Adrenal gland (tissue), 5 donors: ENCODE data around the gene CLDND1.

Experiments used
- POLR2A ChIP-seq, 2 donors: fragments of 450-650 bp; IDR thresholded peaks; one replicate each; pipeline ENCODE4 v1.6.1; 2017; ENCODE audit warnings: antibody characterized with exemption in 2 of 2, mild to moderate bottlenecking in 2 of 2, moderate library complexity in 1 of 2
- TF ChIP-seq, protein P1 (sequence below), 6 experiments: fragments of 450-650 bp in 4 of 6; fragments of 200-600 bp in 2 of 6; sonication (generic) in 1 of 6; IDR thresholded peaks; 1 replicate in 5 of 6; 2 replicates in 1 of 6; pipeline versions ENCODE4 v1.5.1 to v1.8.0; 2016 to 2021; ENCODE audit warnings: antibody characterized with exemption in 6 of 6, mild to moderate bottlenecking in 2 of 6, moderate library complexity in 1 of 6
- donor health status: DM: no; HTN: no; CAD: no.

DNA sequence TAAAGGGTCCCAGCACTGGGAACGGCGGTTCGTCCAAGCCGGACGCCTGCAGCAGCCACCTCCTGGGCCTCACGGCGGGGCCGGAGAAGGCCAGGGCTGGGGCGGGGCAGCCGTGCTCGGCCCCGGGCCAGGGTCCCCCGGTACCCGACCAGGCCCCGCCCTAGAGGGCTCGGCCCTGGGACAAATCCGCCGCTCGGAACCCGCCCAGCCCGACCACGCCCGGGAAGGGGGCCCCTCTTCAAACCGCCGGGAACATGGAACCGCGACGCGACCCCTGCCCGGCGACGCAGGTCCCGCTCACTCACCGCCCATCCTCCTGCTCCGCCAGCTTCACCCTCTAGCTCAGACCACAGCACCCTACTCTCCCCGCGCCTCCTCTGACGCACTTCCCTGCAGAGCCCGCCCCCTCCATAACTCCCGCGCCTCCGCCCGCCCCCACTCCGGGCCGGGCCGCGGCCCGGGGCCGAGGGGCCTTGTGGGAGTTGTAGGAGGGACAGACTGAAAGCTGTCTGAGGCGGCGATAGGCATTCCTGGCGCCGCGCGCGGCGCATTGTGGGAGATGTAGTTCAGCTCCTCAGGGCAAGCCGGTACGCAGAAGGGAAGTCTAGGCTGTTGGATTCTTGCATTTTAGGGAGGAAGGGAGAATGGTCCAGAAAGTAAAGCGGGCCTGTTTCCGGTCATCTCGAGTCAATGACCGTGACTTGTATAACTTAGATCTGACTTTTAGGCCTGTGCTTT is at the start of gene CLDND1:
- TF ChIP-seq, protein P1, sequence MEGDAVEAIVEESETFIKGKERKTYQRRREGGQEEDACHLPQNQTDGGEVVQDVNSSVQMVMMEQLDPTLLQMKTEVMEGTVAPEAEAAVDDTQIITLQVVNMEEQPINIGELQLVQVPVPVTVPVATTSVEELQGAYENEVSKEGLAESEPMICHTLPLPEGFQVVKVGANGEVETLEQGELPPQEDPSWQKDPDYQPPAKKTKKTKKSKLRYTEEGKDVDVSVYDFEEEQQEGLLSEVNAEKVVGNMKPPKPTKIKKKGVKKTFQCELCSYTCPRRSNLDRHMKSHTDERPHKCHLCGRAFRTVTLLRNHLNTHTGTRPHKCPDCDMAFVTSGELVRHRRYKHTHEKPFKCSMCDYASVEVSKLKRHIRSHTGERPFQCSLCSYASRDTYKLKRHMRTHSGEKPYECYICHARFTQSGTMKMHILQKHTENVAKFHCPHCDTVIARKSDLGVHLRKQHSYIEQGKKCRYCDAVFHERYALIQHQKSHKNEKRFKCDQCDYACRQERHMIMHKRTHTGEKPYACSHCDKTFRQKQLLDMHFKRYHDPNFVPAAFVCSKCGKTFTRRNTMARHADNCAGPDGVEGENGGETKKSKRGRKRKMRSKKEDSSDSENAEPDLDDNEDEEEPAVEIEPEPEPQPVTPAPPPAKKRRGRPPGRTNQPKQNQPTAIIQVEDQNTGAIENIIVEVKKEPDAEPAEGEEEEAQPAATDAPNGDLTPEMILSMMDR (IDR thresholded peaks at IDR 0.05) = no peak
- peak; percentile 70 to 83 for TF ChIP-seq POLR2A (IDR thresholded peaks at IDR 0.05)
